ENCODE measurements around the gene BST1.

GRCh38 chr4:15781427-15782095 is 78.7 kb downstream of the BST1 start:
- TF ChIP-seq CTCF (IDR thresholded peaks at IDR 0.05; ENCODE audit: insufficient read depth, low read length, poor library complexity, severe bottlenecking) (no peak), EZH2phosphoT487 (conservative IDR thresholded peaks at IDR 0.05; ENCODE audit: low read length) (no peak)
